HepG2 (cell line): ENCODE results near the gene NUDT13. TPM values are rescaled to one million over a fixed set of nuclear protein-coding genes. Genes with fewer than 3 reads are reported as not detected.

ENCODE experiments used
- FOXP1 ChIP-seq, 2 experiments: fragments of 450-650 bp in 1 of 2; IDR thresholded peaks; 2 replicates each; pipeline ENCODE4 v1.6.1; 2017 to 2018; ENCODE audit warnings: antibody characterized with exemption in 1 of 2
- GMEB1 ChIP-seq: sonication (generic); formaldehyde crosslinking; IDR thresholded peaks from 2 replicates; pipeline ENCODE4 v1.5.1; 2020; ENCODE audit warnings: missing genetic modification reagents, mild to moderate bottlenecking, borderline replicate concordance
- HNRNPL ChIP-seq: fragments of 200-400 bp; formaldehyde crosslinking; IDR thresholded peaks from 2 replicates; pipeline ENCODE4 v1.6.1; 2017; ENCODE audit warnings: mild to moderate bottlenecking, low read depth, low read length
- IKZF5 ChIP-seq: IDR thresholded peaks from 2 replicates; pipeline ENCODE4 v1.6.1; 2018; ENCODE audit warnings: missing genetic modification reagents, mild to moderate bottlenecking, missing compliant biosample characterization
- KDM2A ChIP-seq: sonication (generic); formaldehyde crosslinking; IDR thresholded peaks from 2 replicates; pipeline ENCODE4 v1.4.0; 2020; ENCODE audit warnings: low read depth, missing genetic modification reagents, borderline replicate concordance
- KLF16 ChIP-seq, 2 experiments: sonication (generic) in 1 of 2; formaldehyde crosslinking in 1 of 2; IDR thresholded peaks; 2 replicates each; pipeline versions ENCODE4 v1.6.1 to v1.8.0; 2016 to 2023; ENCODE audit warnings: missing genetic modification reagents in 2 of 2, missing compliant biosample characterization in 1 of 2
- PAWR ChIP-seq: sonication (generic); formaldehyde crosslinking; IDR thresholded peaks from 2 replicates; pipeline ENCODE4 v1.4.0; 2020; ENCODE audit warnings: missing genetic modification reagents, mild to moderate bottlenecking, borderline replicate concordance
- PHF8 ChIP-seq: sonication (generic); formaldehyde crosslinking; IDR thresholded peaks from 2 replicates; pipeline ENCODE4 v1.5.0; 2020; ENCODE audit warnings: missing genetic modification reagents
- RAD21 ChIP-seq: fragments of 450-650 bp; formaldehyde crosslinking; IDR thresholded peaks from 2 replicates; pipeline ENCODE4 v1.5.0; 2020; ENCODE audit warnings: mild to moderate bottlenecking
- RBM22 ChIP-seq: fragments of 200-400 bp; formaldehyde crosslinking; optimal IDR thresholded peaks from 2 replicates; pipeline ENCODE3; 2017; ENCODE audit warnings: mild to moderate bottlenecking, low read length, moderate library complexity
- SPEN ChIP-seq: sonication (generic); formaldehyde crosslinking; IDR thresholded peaks from 2 replicates; pipeline ENCODE4 v1.5.1; 2020; ENCODE audit warnings: low read depth, mild to moderate bottlenecking, missing genetic modification reagents
- SRSF1 ChIP-seq: fragments of 200-400 bp; formaldehyde crosslinking; optimal IDR thresholded peaks from 2 replicates; pipeline ENCODE3; 2017; ENCODE audit warnings: mild to moderate bottlenecking, low read depth, low read length, moderate library complexity
- ZBTB40 ChIP-seq, 2 experiments: fragments of 450-650 bp in 1 of 2; sonication (generic) in 1 of 2; formaldehyde crosslinking in 1 of 2; IDR thresholded peaks; 2 replicates each; pipeline versions ENCODE4 v1.6.1 to v1.8.0; 2016 to 2022; ENCODE audit warnings: antibody characterized with exemption in 1 of 2, mild to moderate bottlenecking in 1 of 2, missing genetic modification reagents in 1 of 2
- ZFAT ChIP-seq: sonication (generic); formaldehyde crosslinking; conservative IDR thresholded peaks from 2 replicates; pipeline ENCODE4 v1.8.1; 2023; ENCODE audit warnings: missing genetic modification reagents, inconsistent platforms
- ZNF24 ChIP-seq: fragments of 450-650 bp; IDR thresholded peaks from 2 replicates; pipeline ENCODE4 v1.6.1; 2017; ENCODE audit warnings: antibody characterized with exemption, mild to moderate bottlenecking
- ZNF350 ChIP-seq: sonication (generic); formaldehyde crosslinking; IDR thresholded peaks from 2 replicates; pipeline ENCODE4 v1.4.0; 2020; ENCODE audit warnings: mild to moderate bottlenecking, low read depth, missing genetic modification reagents, borderline replicate concordance
- ZNF788 ChIP-seq: sonication (generic); formaldehyde crosslinking; IDR thresholded peaks from 2 replicates; pipeline ENCODE4 v1.5.0; 2020; ENCODE audit warnings: mild to moderate bottlenecking, missing genetic modification reagents, borderline replicate concordance
- ZNF878 ChIP-seq: sonication (generic); formaldehyde crosslinking; IDR thresholded peaks from 2 replicates; pipeline ENCODE4 v1.8.1; 2023; ENCODE audit warnings: mild to moderate bottlenecking, missing genetic modification reagents, moderate library complexity
- polyA plus RNA-seq, 8 experiments: library from polyadenylated mRNA; depleted of rRNA in 3 of 8; stranded (reverse) in 7 of 8; unstranded in 1 of 8; fragments of >200 nt; fragmentation: Illumina TruSeq in 4 of 8; extraction: Trizol in 4 of 8; gene quantifications; 2 replicates each; pipeline versions ENCODE4 v1.2.1 to v1.2.3, GENCODE V29; 2011 to 2016; ENCODE audit warnings: low read depth in 4 of 8, missing spikeins in 1 of 8, mixed read lengths in 1 of 8; ENCODE audit not compliant: insufficient read depth in 1 of 8
- total RNA-seq, 5 experiments: library from RNA; depleted of rRNA; stranded (reverse); fragments of >200 nt; fragmentation: Illumina TruSeq; extraction: Trizol; gene quantifications; 2 replicates each; pipeline ENCODE4 v1.2.3, GENCODE V29; 2016; ENCODE audit warnings: low read depth in 1 of 5

NUDT13 gene
- total and polyA plus RNA-seq, 2 of the 13 experiments (the other 11 are each of a cell fraction or from before 2014, with no cell fraction given) = 4.2 to 6.5 TPM

- TF ChIP-seq GMEB1 (CRISPR knock-in tag) (peak; percentile 86), ZNF788 (CRISPR knock-in tag) (peak; percentile 43; the same call in 1 of the 2 replicates), RAD21 (CRISPR knock-in tag) (no peak), ZNF350 (CRISPR knock-in tag) (no peak), ZBTB40 (IDR thresholded peaks at IDR 0.05) (no peak), ZBTB40 (CRISPR knock-in tag; IDR thresholded peaks at IDR 0.05) (peak; percentile 29; the same call in 1 of the 2 replicates), ZNF24 (no peak), ZFAT (peak; percentile 9; the same call in 1 of the 2 replicates), RBM22 (no peak), SPEN (CRISPR knock-in tag) (peak; percentile 48; the same call in 1 of the 2 replicates), KLF16 (CRISPR knock-in tag; IDR thresholded peaks at IDR 0.05) (no peak), ZNF878 (CRISPR knock-in tag) (peak; percentile 76; the same call in 1 of the 2 replicates), HNRNPL (no peak), IKZF5 (CRISPR knock-in tag) (peak; percentile 28; the same call in 1 of the 2 replicates), KDM2A (CRISPR knock-in tag) (peak; percentile 58), PHF8 (CRISPR knock-in tag) (peak; percentile 45; the same call in 1 of the 2 replicates), FOXP1 (IDR thresholded peaks at IDR 0.05) (no peak), FOXP1 (CRISPR knock-in tag; IDR thresholded peaks at IDR 0.05) (no peak; the same call in 1 of the 2 replicates), PAWR (no peak), SRSF1 (no peak)
Observed at GRCh38 chr10:73110345-73110849, at the start of gene NUDT13 (continued).
